ENCODE data around the gene ZNF90. TPM values are rescaled to one million over a fixed set of nuclear protein-coding genes. Genes with fewer than 3 reads are reported as not detected.
"Not testable (repeated sequence)": the region's sequence is repeated elsewhere in the genome, so short reads cannot be mapped to it uniquely, and the experiment has no call there.

The ZNF90 gene
- 0.88 TPM in 1 of 2 replicates, not detected in the other for total RNA-seq (2014; rRNA removed; shearing (Covaris generic); ENCODE audit: low replicate concordance)

DNA sequence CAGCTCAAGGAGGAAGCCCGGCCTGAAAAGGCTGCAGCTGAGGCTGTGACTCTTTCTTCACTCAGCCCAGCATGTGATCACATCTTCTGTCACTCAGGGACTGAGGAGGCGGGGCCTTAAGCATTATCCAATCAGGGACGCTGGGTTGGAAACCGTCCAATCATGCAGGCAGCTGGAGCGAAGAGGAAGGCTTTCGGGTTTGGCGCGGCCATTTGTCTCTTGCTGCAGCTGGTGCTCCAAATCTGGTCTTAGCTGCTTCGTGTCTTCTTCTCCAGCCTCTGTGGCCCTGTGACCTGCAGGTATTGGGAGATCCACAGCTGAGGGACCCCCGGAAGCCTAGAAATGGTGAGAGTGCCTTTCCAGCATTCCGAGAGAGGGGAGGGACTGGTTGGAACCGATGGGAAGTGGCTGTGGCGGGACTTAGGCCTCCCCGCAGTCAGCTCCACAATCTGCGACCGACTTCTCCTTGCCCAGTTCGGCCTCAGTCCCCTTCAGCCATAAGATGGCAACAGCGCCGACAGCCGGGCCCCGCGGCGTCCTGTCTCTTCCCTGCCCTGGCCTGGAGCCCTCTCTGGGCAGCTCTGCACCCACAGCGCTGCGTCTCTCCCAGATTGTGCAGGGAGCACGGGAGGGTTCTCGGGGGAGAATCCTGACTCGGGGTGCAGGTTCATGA, at the start of gene ZNF90:
ZNF90 (plus strand) TSS at position 210 of the 673 bp plus-strand sequence; CDS start at position 343, 133 bp downstream.
- DNase-seq (ENCODE audit: low read depth) = peak; percentile 77

DNA sequence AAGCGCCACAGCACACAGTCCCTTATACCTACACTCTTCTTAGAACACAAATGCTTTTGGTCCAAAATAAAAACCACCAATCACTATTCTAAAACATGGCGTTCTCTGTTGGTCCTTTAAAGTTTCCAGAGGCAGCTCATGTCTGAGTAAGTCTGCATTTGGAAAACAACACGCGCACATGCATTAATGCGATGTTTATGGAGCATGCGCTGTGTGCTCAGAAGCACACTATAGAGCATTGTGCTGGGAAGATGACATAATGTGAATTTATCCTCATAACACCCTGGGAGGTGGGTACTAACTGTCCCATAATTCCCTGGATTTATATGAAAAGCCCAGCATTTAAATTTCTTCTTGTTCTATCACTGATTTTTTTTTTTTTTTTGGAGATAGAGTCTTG, 49.2 kb upstream of the ZNF90 start:
- in situ Hi-C loops (cut with HindIII; ENCODE audit: low pct_unique_long_range_greater_than_20kb, low sequenced_read_pairs) = no loop called here
- DNase-seq (ENCODE audit: low read depth) = no peak

More for the DNA sequence above, at the start of gene ZNF90:
- in situ Hi-C loops (cut with HindIII; ENCODE audit: low pct_unique_long_range_greater_than_20kb, low sequenced_read_pairs) = no loop called here

GRCh38 chr19:20035935-20036334, 41.9 kb upstream of the ZNF90 start:
- in situ Hi-C loops (cut with HindIII; ENCODE audit: low pct_unique_long_range_greater_than_20kb, low sequenced_read_pairs) = no loop called here

GRCh38 chr19:20038358-20039202, 39.2 kb upstream of the ZNF90 start:
- in situ Hi-C loops (cut with HindIII; ENCODE audit: low pct_unique_long_range_greater_than_20kb, low sequenced_read_pairs) = no loop called here
- DNase-seq (ENCODE audit: low read depth) = peak; percentile 7

More at GRCh38 chr19:20035935-20036334, 41.9 kb upstream of the ZNF90 start:
- DNase-seq (ENCODE audit: low read depth) = no peak

DNA sequence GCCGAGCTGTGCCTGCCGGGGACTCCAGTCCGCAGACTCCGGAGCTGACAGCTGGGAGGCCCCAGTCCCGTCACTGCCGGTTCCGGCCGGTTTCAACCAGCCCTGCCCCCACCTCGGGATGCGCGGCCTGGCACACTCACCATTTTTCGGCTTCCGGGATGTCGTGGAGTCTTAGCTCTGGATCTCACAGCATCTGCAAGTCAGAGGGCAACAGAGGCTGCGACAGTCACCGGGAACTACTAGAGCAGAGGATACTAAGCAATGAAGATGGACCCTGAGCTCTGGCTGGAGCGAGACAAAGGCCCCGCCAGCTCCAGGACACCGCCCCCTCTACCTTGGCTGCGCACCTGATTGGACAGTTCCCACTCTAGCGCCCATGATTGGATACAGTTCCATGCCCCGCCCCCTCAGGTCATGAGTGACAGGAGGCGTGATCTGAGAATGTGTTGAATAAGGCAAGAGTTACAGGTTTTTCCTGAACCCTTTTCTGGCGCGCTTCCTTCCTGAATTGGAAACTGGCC, 38.5 kb upstream of the ZNF90 start, which contains the start of gene ZNF682:
ZNF682 (minus strand) TSS at position 303 of the 521 bp plus-strand sequence; CDS start at position 143, 160 bp downstream.
- peak; percentile 93 for DNase-seq (ENCODE audit: low read depth)
- in situ Hi-C loops (cut with HindIII; ENCODE audit: low pct_unique_long_range_greater_than_20kb, low sequenced_read_pairs) = no loop called here

- no peak for DNase-seq (ENCODE audit: low read depth)
- in situ Hi-C loops (cut with HindIII; ENCODE audit: low pct_unique_long_range_greater_than_20kb, low sequenced_read_pairs) = no loop called here
Observed at GRCh38 chr19:20044663-20045062, 33.1 kb upstream of the ZNF90 start.

DNA sequence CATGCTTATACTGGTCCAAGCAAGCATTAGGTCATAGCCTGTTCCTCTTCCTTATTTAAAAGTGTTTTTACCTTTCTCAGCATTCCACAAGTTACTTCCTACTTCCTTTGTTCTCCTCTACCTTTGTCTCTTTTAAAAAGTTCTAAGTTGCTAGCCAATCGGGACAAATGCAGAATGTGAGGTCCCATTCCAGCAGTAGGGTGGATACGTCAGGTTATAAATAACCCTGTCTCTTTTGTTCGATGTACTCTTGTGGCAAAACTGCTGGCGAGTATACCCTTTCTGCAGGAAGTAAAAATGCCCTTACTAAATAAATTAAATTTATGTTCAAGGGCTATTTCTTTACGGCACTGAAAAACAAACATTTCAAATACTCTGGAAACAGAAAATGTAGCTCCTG, 32.1 kb upstream of the ZNF90 start:
- in situ Hi-C loops (cut with HindIII; ENCODE audit: low pct_unique_long_range_greater_than_20kb, low sequenced_read_pairs); DNase-seq (ENCODE audit: low read depth): not testable (repeated sequence)

GRCh38 chr19:20051841-20052768, 25.7 kb upstream of the ZNF90 start:
- peak; percentile 99 for DNase-seq (ENCODE audit: low read depth)
- in situ Hi-C loops (cut with HindIII; ENCODE audit: low pct_unique_long_range_greater_than_20kb, low sequenced_read_pairs) = no loop called here

DNA sequence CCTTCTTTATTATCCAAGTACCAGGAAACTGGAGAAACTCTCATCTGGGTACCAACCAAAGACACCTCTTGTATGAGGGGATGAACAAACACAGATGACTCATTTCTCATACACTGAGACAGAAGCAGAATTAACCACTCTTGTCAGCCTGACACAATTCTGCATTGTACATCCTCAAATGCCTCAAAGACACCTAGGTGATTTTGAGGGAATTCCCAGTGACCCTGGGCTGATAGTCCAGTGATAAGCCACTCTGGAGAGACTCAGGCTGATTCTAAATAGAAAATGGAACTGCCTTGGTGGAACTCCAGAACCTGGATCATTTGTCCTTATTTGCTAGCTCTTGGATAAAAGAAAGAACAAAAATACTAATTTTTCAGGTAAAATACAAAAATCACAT, 19.1 kb upstream of the ZNF90 start:
- in situ Hi-C loops (cut with HindIII; ENCODE audit: low pct_unique_long_range_greater_than_20kb, low sequenced_read_pairs); DNase-seq (ENCODE audit: low read depth): not testable (repeated sequence)

DNA sequence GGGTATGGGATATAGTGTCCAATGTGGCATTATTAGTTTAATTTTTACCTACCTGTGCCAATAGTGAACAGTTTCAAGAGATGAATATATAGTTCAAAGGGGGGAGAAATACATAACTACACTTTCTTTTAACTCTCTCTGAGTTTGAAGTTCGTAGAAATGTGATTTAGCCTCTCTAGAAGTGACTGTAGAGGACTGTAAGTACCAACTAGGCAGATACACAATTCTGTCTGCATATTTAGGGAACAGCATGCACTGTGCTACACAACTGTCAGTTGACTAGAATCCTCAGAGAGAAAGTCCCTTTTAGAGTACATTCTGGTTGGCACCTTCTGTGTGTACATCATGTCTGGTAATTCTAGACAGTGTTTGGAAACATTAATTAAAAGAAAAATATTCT, 17.5 kb upstream of the ZNF90 start:
- no peak for DNase-seq (ENCODE audit: low read depth)
- in situ Hi-C loops (cut with HindIII; ENCODE audit: low pct_unique_long_range_greater_than_20kb, low sequenced_read_pairs) = no loop called here

- in situ Hi-C loops (cut with HindIII; ENCODE audit: low pct_unique_long_range_greater_than_20kb, low sequenced_read_pairs) = no loop called here
- DNase-seq (ENCODE audit: low read depth) = no peak
Observed at GRCh38 chr19:20066861-20067260, 10.9 kb upstream of the ZNF90 start.

- DNase-seq (ENCODE audit: low read depth) = no peak
- in situ Hi-C loops (cut with HindIII; ENCODE audit: low pct_unique_long_range_greater_than_20kb, low sequenced_read_pairs) = no loop called here
Observed at GRCh38 chr19:20067943-20068342, 9.9 kb upstream of the ZNF90 start.

DNA sequence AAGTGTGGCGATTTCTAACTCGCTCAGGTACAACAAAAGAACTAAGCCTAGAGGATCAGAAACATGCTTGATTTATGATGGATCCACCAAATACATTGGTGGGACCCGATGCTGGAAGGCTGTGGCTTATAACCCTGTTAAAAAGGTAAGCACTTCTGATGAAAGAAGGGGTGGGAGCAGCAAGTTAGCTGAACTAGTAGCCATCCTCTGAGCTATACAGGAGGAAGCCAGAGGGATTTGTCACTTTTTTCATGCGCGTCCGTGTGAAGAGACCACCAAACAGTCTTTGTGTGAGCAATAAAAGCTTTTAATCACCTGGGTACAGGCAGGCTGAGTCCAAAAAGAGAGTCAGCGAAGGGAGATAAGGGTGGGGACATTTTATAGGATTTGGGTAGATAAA, 9.2 kb upstream of the ZNF90 start:
- DNase-seq (ENCODE audit: low read depth); in situ Hi-C loops (cut with HindIII; ENCODE audit: low pct_unique_long_range_greater_than_20kb, low sequenced_read_pairs): not testable (repeated sequence)

DNA sequence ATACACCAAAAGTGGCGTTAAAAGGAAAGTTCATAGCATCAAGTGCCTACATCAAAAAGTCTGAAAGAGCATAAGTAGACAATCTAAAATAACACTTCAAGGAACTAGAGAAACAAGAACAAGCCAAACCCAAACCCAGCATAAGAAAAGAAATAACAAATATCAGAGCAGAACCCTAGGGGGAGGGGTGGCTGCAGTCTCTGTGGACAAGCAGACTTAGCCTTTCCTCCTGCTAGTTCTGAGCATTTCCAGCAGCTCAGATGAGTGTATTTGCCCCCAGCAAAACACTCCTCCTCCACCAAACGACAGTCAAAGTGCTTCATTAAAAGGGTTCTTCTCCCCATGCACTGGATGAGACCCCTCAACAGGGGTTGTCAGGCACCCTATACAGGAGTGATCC, 7.1 kb upstream of the ZNF90 start:
- in situ Hi-C loops (cut with HindIII; ENCODE audit: low pct_unique_long_range_greater_than_20kb, low sequenced_read_pairs) = no loop called here
- no peak for DNase-seq (ENCODE audit: low read depth)

GRCh38 chr19:20072936-20073335, 4.9 kb upstream of the ZNF90 start:
- no peak for DNase-seq (ENCODE audit: low read depth)
- in situ Hi-C loops (cut with HindIII; ENCODE audit: low pct_unique_long_range_greater_than_20kb, low sequenced_read_pairs) = no loop called here

DNA sequence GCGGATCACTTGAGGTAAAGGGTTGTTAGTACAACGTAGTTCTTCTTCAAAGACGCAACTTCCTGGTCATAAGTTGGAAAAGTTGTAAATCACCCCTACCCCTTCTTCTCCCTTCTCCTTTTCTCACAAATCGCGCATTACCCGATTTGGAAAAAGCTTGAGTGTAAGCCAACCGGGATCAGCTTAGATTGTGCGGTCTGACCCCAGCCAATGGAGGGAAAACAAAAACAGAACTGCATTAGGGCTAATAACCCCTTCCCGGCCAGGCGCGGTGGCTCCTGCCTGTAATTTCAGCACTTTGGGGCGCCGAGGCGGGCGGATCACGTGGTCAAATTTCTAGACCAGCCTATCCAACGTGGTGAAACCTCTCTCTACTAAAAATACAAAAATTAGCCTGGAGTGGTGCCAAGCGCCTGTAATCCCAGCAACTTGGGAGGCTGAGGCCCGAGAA, 806 bp downstream of the ZNF90 start:
- no peak for DNase-seq (ENCODE audit: low read depth)
- in situ Hi-C loops (cut with HindIII; ENCODE audit: low pct_unique_long_range_greater_than_20kb, low sequenced_read_pairs) = no loop called here

- in situ Hi-C loops (cut with HindIII; ENCODE audit: low pct_unique_long_range_greater_than_20kb, low sequenced_read_pairs) = no loop called here
- no peak for DNase-seq (ENCODE audit: low read depth)
Observed at GRCh38 chr19:20079476-20079875, 1.7 kb downstream of the ZNF90 start.

- DNase-seq (ENCODE audit: low read depth) = no peak
- in situ Hi-C loops (cut with HindIII; ENCODE audit: low pct_unique_long_range_greater_than_20kb, low sequenced_read_pairs) = no loop called here
Observed at GRCh38 chr19:20080656-20081055, 2.9 kb downstream of the ZNF90 start.

Measured in Caki2 (cell line).